Right atrium auricular region (tissue), 2 donors: ENCODE data around the gene SPATA18. TPM values are rescaled to one million over a fixed set of nuclear protein-coding genes. Genes with fewer than 3 reads are reported as not detected.

ENCODE experiments used
- DNase-seq: peaks from one replicate; pipeline ENCODE4 v3.0.0-alpha.2; 2019; ENCODE audit warnings: low spot score
- H3K27ac ChIP-seq, 2 donors: fragments of 200-600 bp; sonication (generic); 1 replicate in 1 of 2; 2 replicates in 1 of 2; pipeline ENCODE4 v1.5.1; 2016 to 2019
- H3K27me3 ChIP-seq, 2 donors: fragments of 200-600 bp; sonication (generic); one replicate each; pipeline versions ENCODE4 v1.5.1 to v1.6.0; 2017 to 2019
- H3K36me3 ChIP-seq: fragments of 200-600 bp; sonication (generic); one replicate; pipeline ENCODE4 v1.5.1; 2016
- H3K4me1 ChIP-seq, 2 donors: fragments of 200-600 bp; sonication (generic); one replicate each; pipeline versions ENCODE4 v1.5.1 to v1.6.0; 2017 to 2019
- H3K4me3 ChIP-seq, 2 donors: fragments of 200-600 bp; sonication (generic); 1 replicate in 1 of 2; 2 replicates in 1 of 2; pipeline ENCODE4 v1.5.1; 2017 to 2019; ENCODE audit warnings: mild to moderate bottlenecking in 1 of 2, moderate library complexity in 1 of 2
- H3K9me3 ChIP-seq, 2 donors: fragments of 200-600 bp; sonication (generic); one replicate each; pipeline ENCODE4 v1.5.1; 2019
- CTCF ChIP-seq, 2 donors: fragments of 200-600 bp; sonication (generic); IDR thresholded peaks; one replicate each; pipeline ENCODE4 v1.5.1; 2019; ENCODE audit warnings: antibody characterized with exemption in 2 of 2
- total RNA-seq, 2 donors: library from RNA; depleted of rRNA; stranded (reverse); fragments of >200 nt; gene quantifications; one replicate each; pipeline ENCODE4 v1.1.0, GENCODE V29; 2016

SPATA18 gene
- total RNA-seq, 2 donors from 2014 or later = 2.2 to 4.3 TPM

- no peak for TF ChIP-seq CTCF (IDR thresholded peaks at IDR 0.05)
- Histone ChIP-seq H3K27ac (no peak overlapping the region), H3K9me3 (no peaks in the 10 kb centered on the region)
These were observed 51.5 kb downstream of the SPATA18 start for GRCh38 chr4:52102587-52102986.

GRCh38 chr4:52103319-52103718, 52.2 kb downstream of the SPATA18 start:
- Histone ChIP-seq H3K9me3 (no peaks in the 10 kb centered on the region), H3K27ac (no peak overlapping the region), H3K27me3 (no peaks in the 10 kb centered on the region), H3K4me3 (no peak overlapping the region), H3K4me1 (no peaks in the 10 kb centered on the region), H3K36me3 (no peaks in the 10 kb centered on the region)
- no peak for DNase-seq
- peak in 1 of 2 donors; percentile 30 for TF ChIP-seq CTCF (IDR thresholded peaks at IDR 0.05)

More at GRCh38 chr4:52102587-52102986, 51.5 kb downstream of the SPATA18 start:
- no peak for DNase-seq
- H3K27me3 ChIP-seq = no peaks in the 10 kb centered on the region
- no peaks in the 10 kb centered on the region for H3K4me1 ChIP-seq
- no peaks in the 10 kb centered on the region for H3K36me3 ChIP-seq
- H3K4me3 ChIP-seq = no peak overlapping the region

- Histone ChIP-seq H3K4me3 (no peak overlapping the region), H3K9me3 (no peaks in the 10 kb centered on the region), H3K27ac (no peak overlapping the region), H3K4me1 (no peaks in the 10 kb centered on the region), H3K36me3 (no peaks in the 10 kb centered on the region), H3K27me3 (no peaks in the 10 kb centered on the region)
- no peak for DNase-seq
- no peak for TF ChIP-seq CTCF (IDR thresholded peaks at IDR 0.05)
These were observed 54.2 kb downstream of the SPATA18 start for GRCh38 chr4:52105276-52105675.

- Histone ChIP-seq H3K36me3 (no peaks in the 10 kb centered on the region), H3K4me1 (no peaks in the 10 kb centered on the region), H3K27ac (no peak overlapping the region), H3K9me3 (no peaks in the 10 kb centered on the region), H3K4me3 (no peak overlapping the region), H3K27me3 (no peaks in the 10 kb centered on the region)
- DNase-seq = no peak
- TF ChIP-seq CTCF (IDR thresholded peaks at IDR 0.05) = no peak
These were observed 55.1 kb downstream of the SPATA18 start for GRCh38 chr4:52106191-52106590.

GRCh38 chr4:52106660-52107059, 55.6 kb downstream of the SPATA18 start:
- H3K9me3 ChIP-seq = no peaks in the 10 kb centered on the region
- DNase-seq = no peak

More at GRCh38 chr4:52106660-52107059, 55.6 kb downstream of the SPATA18 start:
- no peaks in the 10 kb centered on the region for H3K4me1 ChIP-seq
- no peak overlapping the region for H3K4me3 ChIP-seq
- no peaks in the 10 kb centered on the region for H3K27me3 ChIP-seq
- TF ChIP-seq CTCF (IDR thresholded peaks at IDR 0.05) = no peak
- no peaks in the 10 kb centered on the region for H3K36me3 ChIP-seq
- no peak overlapping the region for H3K27ac ChIP-seq
